Measurements from ENCODE around the gene DPYD. TPM values are rescaled to one million over a fixed set of nuclear protein-coding genes. Genes with fewer than 3 reads are reported as not detected.

Gene DPYD
- total and polyA plus RNA-seq, 4 donors: 16.2 to 51.3 (median 29.1) TPM

GRCh38 chr1:97572561-97572960 lies 348.3 kb downstream of the DPYD start:
- WGBS, 2 donors: 22 to 38% methylated on average over 1 of the region's 1 CpG
- ATAC-seq (ENCODE audit: low FRiP score) (no peak), DNase-seq (no peak)
- Histone ChIP-seq H3K4me1 (ENCODE audit: control insufficient read depth in 1 of 2, insufficient read depth in 2 of 2, low read length in 2 of 2) (no peaks in the 10 kb centered on the region), H3K4me3 (ENCODE audit: low read length in 2 of 2) (no peak overlapping the region), H3K27ac (ENCODE audit: low read depth in 1 of 2, low read length in 2 of 2) (no peak overlapping the region), H3K36me3 (ENCODE audit: control insufficient read depth in 1 of 2, insufficient read depth in 2 of 2, low read length in 1 of 2) (no peaks in the 10 kb centered on the region), H3K9me3 (ENCODE audit: control insufficient read depth, low read length) (no peaks in the 10 kb centered on the region), H3K27me3 (ENCODE audit: control insufficient read depth in 1 of 2, insufficient read depth in 2 of 2, low read length in 1 of 2) (no peaks in the 10 kb centered on the region)
- intact Hi-C loops (cut with DNase I): no loop called here

- WGBS, 2 donors: 40 to 49% methylated on average over 1 of the region's 1 CpG
- Histone ChIP-seq H3K27me3 (ENCODE audit: control insufficient read depth in 1 of 2, insufficient read depth in 2 of 2, low read length in 1 of 2) (no peaks in the 10 kb centered on the region), H3K9me3 (ENCODE audit: control insufficient read depth, low read length) (no peaks in the 10 kb centered on the region), H3K4me3 (ENCODE audit: low read length in 2 of 2) (no peak overlapping the region), H3K36me3 (ENCODE audit: control insufficient read depth in 1 of 2, insufficient read depth in 2 of 2, low read length in 1 of 2) (no peaks in the 10 kb centered on the region), H3K4me1 (ENCODE audit: control insufficient read depth in 1 of 2, insufficient read depth in 2 of 2, low read length in 2 of 2) (no peaks in the 10 kb centered on the region), H3K27ac (ENCODE audit: low read depth in 1 of 2, low read length in 2 of 2) (no peak overlapping the region)
- intact Hi-C loops (cut with DNase I): no loop called here
- DNase-seq (no peak), ATAC-seq (ENCODE audit: low FRiP score) (no peak)
Measured at GRCh38 chr1:97571760-97572159, 349.1 kb downstream of the DPYD start.

GRCh38 chr1:97570691-97571090 lies 350.1 kb downstream of the DPYD start:
- Histone ChIP-seq H3K4me1 (ENCODE audit: control insufficient read depth in 1 of 2, insufficient read depth in 2 of 2, low read length in 2 of 2) (no peaks in the 10 kb centered on the region), H3K27ac (ENCODE audit: low read depth in 1 of 2, low read length in 2 of 2) (no peak overlapping the region), H3K27me3 (ENCODE audit: control insufficient read depth in 1 of 2, insufficient read depth in 2 of 2, low read length in 1 of 2) (no peaks in the 10 kb centered on the region), H3K9me3 (ENCODE audit: control insufficient read depth, low read length) (no peaks in the 10 kb centered on the region), H3K36me3 (ENCODE audit: control insufficient read depth in 1 of 2, insufficient read depth in 2 of 2, low read length in 1 of 2) (no peaks in the 10 kb centered on the region), H3K4me3 (ENCODE audit: low read length in 2 of 2) (no peak overlapping the region)
- WGBS, 2 donors: 79 to 86% methylated on average over 3 of the region's 3 CpGs
- DNase-seq: no peak
- ATAC-seq (ENCODE audit: low FRiP score): no peak
- intact Hi-C loops (cut with DNase I): no loop called here

GRCh38 chr1:97567000-97567749 lies 353.7 kb downstream of the DPYD start:
- Histone ChIP-seq H3K4me3 (ENCODE audit: low read length in 2 of 2) (no peak overlapping the region), H3K36me3 (ENCODE audit: control insufficient read depth in 1 of 2, insufficient read depth in 2 of 2, low read length in 1 of 2) (no peaks in the 10 kb centered on the region), H3K27me3 (ENCODE audit: control insufficient read depth in 1 of 2, insufficient read depth in 2 of 2, low read length in 1 of 2) (no peaks in the 10 kb centered on the region), H3K4me1 (ENCODE audit: control insufficient read depth in 1 of 2, insufficient read depth in 2 of 2, low read length in 2 of 2) (no peaks in the 10 kb centered on the region), H3K27ac (ENCODE audit: low read depth in 1 of 2, low read length in 2 of 2) (no peak overlapping the region), H3K9me3 (ENCODE audit: control insufficient read depth, low read length) (no peaks in the 10 kb centered on the region)
- ATAC-seq (ENCODE audit: low FRiP score) (no peak), DNase-seq (no peak)
- 65 to 80% methylated on average over 4 of the region's 4 CpGs for WGBS, 2 donors
- intact Hi-C loops (cut with DNase I): no loop called here

GRCh38 chr1:97565886-97566285 lies 354.9 kb downstream of the DPYD start:
- WGBS, 2 donors: 49 to 69% methylated on average over 5 of the region's 5 CpGs
- DNase-seq: no peak
- no peaks in the 10 kb centered on the region for H3K36me3 ChIP-seq (ENCODE audit: control insufficient read depth in 1 of 2, insufficient read depth in 2 of 2, low read length in 1 of 2)
- H3K9me3 ChIP-seq (ENCODE audit: control insufficient read depth, low read length): no peaks in the 10 kb centered on the region
- no peak overlapping the region for H3K4me3 ChIP-seq (ENCODE audit: low read length in 2 of 2)
- H3K27me3 ChIP-seq (ENCODE audit: control insufficient read depth in 1 of 2, insufficient read depth in 2 of 2, low read length in 1 of 2): no peaks in the 10 kb centered on the region
- H3K4me1 ChIP-seq (ENCODE audit: control insufficient read depth in 1 of 2, insufficient read depth in 2 of 2, low read length in 2 of 2): no peaks in the 10 kb centered on the region
- H3K27ac ChIP-seq (ENCODE audit: low read depth in 1 of 2, low read length in 2 of 2): no peak overlapping the region
- intact Hi-C loops (cut with DNase I): no loop called here
- no peak for ATAC-seq (ENCODE audit: low FRiP score)

- H3K4me3 ChIP-seq (ENCODE audit: low read length in 2 of 2): no peak overlapping the region
- H3K9me3 ChIP-seq (ENCODE audit: control insufficient read depth, low read length): no peaks in the 10 kb centered on the region
- H3K4me1 ChIP-seq (ENCODE audit: control insufficient read depth in 1 of 2, insufficient read depth in 2 of 2, low read length in 2 of 2): no peaks in the 10 kb centered on the region
- 86 to 92% methylated on average over 4 of the region's 4 CpGs for WGBS, 2 donors
- H3K27me3 ChIP-seq (ENCODE audit: control insufficient read depth in 1 of 2, insufficient read depth in 2 of 2, low read length in 1 of 2): no peaks in the 10 kb centered on the region
- DNase-seq: no peak
- ATAC-seq (ENCODE audit: low FRiP score): no peak
- no peak overlapping the region for H3K27ac ChIP-seq (ENCODE audit: low read depth in 1 of 2, low read length in 2 of 2)
- intact Hi-C loops (cut with DNase I): no loop called here
- H3K36me3 ChIP-seq (ENCODE audit: control insufficient read depth in 1 of 2, insufficient read depth in 2 of 2, low read length in 1 of 2): no peaks in the 10 kb centered on the region
Measured at GRCh38 chr1:97563926-97564325, 356.9 kb downstream of the DPYD start.

GRCh38 chr1:97562081-97562480 lies 358.8 kb downstream of the DPYD start:
- no peak for ATAC-seq (ENCODE audit: low FRiP score)
- no peak overlapping the region for H3K4me3 ChIP-seq (ENCODE audit: low read length in 2 of 2)
- no peaks in the 10 kb centered on the region for H3K9me3 ChIP-seq (ENCODE audit: control insufficient read depth, low read length)
- H3K36me3 ChIP-seq (ENCODE audit: control insufficient read depth in 1 of 2, insufficient read depth in 2 of 2, low read length in 1 of 2): no peaks in the 10 kb centered on the region
- H3K27me3 ChIP-seq (ENCODE audit: control insufficient read depth in 1 of 2, insufficient read depth in 2 of 2, low read length in 1 of 2): no peaks in the 10 kb centered on the region
- intact Hi-C loops (cut with DNase I): no loop called here
- no peak for DNase-seq
- H3K4me1 ChIP-seq (ENCODE audit: control insufficient read depth in 1 of 2, insufficient read depth in 2 of 2, low read length in 2 of 2): no peaks in the 10 kb centered on the region
- no peak overlapping the region for H3K27ac ChIP-seq (ENCODE audit: low read depth in 1 of 2, low read length in 2 of 2)

GRCh38 chr1:97560714-97561113 lies 360.1 kb downstream of the DPYD start:
- DNase-seq (no peak), ATAC-seq (ENCODE audit: low FRiP score) (no peak)
- no peak overlapping the region for H3K4me3 ChIP-seq (ENCODE audit: low read length in 2 of 2)
- 83% methylated on average over 4 of the region's 4 CpGs for WGBS, 2 donors
- no peaks in the 10 kb centered on the region for H3K36me3 ChIP-seq (ENCODE audit: control insufficient read depth in 1 of 2, insufficient read depth in 2 of 2, low read length in 1 of 2)
- H3K9me3 ChIP-seq (ENCODE audit: control insufficient read depth, low read length): no peaks in the 10 kb centered on the region
- intact Hi-C loops (cut with DNase I): no loop called here
- no peaks in the 10 kb centered on the region for H3K27me3 ChIP-seq (ENCODE audit: control insufficient read depth in 1 of 2, insufficient read depth in 2 of 2, low read length in 1 of 2)
- H3K4me1 ChIP-seq (ENCODE audit: control insufficient read depth in 1 of 2, insufficient read depth in 2 of 2, low read length in 2 of 2): no peaks in the 10 kb centered on the region
- no peak overlapping the region for H3K27ac ChIP-seq (ENCODE audit: low read depth in 1 of 2, low read length in 2 of 2)

GRCh38 chr1:97553971-97554370 lies 366.9 kb downstream of the DPYD start:
- Histone ChIP-seq H3K4me3 (ENCODE audit: low read length in 2 of 2) (no peak overlapping the region), H3K27ac (ENCODE audit: low read depth in 1 of 2, low read length in 2 of 2) (no peak overlapping the region), H3K36me3 (ENCODE audit: control insufficient read depth in 1 of 2, insufficient read depth in 2 of 2, low read length in 1 of 2) (no peaks in the 10 kb centered on the region), H3K27me3 (ENCODE audit: control insufficient read depth in 1 of 2, insufficient read depth in 2 of 2, low read length in 1 of 2) (no peaks in the 10 kb centered on the region), H3K4me1 (ENCODE audit: control insufficient read depth in 1 of 2, insufficient read depth in 2 of 2, low read length in 2 of 2) (no peaks in the 10 kb centered on the region), H3K9me3 (ENCODE audit: control insufficient read depth, low read length) (no peaks in the 10 kb centered on the region)
- ATAC-seq (ENCODE audit: low FRiP score) (no peak), DNase-seq (no peak)
- intact Hi-C loops (cut with DNase I): no loop called here
- WGBS, 2 donors: 77 to 79% methylated on average over 2 of the region's 2 CpGs
